GM12875 (cell line): Measurements from ENCODE around the gene IFT74.

ENCODE experiments used
- H3K4me3 ChIP-seq: one replicate; pipeline ENCODE4 v1.5.1; 2011; ENCODE audit warnings: low read depth, low read length, control low read depth
- TF ChIP-seq, protein P1 (sequence below): IDR thresholded peaks from 2 replicates; pipeline ENCODE4 v1.5.1; 2011; ENCODE audit warnings: low read depth, mild to moderate bottlenecking, control low read depth, inconsistent platforms, low read length, moderate library complexity, borderline replicate concordance; ENCODE audit not compliant: insufficient read depth

The IFT74 gene

GRCh38 chr9:27005491-27005890 is 49.3 kb downstream of the IFT74 start, which contains the start of gene LRRC19:
LRRC19 (minus strand) TSS chr9:27005672; CDS start chr9:26999694, 5,978 bp downstream.
- no peak within 1 kb of the TSS for H3K4me3 ChIP-seq
- TF ChIP-seq, protein P1, sequence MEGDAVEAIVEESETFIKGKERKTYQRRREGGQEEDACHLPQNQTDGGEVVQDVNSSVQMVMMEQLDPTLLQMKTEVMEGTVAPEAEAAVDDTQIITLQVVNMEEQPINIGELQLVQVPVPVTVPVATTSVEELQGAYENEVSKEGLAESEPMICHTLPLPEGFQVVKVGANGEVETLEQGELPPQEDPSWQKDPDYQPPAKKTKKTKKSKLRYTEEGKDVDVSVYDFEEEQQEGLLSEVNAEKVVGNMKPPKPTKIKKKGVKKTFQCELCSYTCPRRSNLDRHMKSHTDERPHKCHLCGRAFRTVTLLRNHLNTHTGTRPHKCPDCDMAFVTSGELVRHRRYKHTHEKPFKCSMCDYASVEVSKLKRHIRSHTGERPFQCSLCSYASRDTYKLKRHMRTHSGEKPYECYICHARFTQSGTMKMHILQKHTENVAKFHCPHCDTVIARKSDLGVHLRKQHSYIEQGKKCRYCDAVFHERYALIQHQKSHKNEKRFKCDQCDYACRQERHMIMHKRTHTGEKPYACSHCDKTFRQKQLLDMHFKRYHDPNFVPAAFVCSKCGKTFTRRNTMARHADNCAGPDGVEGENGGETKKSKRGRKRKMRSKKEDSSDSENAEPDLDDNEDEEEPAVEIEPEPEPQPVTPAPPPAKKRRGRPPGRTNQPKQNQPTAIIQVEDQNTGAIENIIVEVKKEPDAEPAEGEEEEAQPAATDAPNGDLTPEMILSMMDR = no peak

DNA sequence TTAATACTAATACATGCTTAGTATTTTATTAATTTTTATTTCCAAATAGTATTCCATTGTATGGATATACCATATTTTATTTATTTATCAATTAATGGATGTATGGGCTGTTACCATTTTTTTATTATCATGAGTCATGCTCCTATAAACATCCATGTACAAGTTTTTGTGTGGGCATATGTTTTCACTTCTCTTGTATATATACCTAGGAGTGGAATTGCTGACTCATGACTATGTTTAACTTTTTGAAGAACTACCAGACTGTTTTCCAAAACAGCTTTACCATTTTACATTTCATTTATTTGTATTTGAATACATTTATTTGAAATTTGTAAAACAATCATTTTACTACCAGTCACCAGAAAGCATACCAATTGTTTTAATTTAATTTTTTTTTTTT is 63.4 kb downstream of the IFT74 start:
- TF ChIP-seq, protein P1 = no peak
- H3K4me3 ChIP-seq = no peak overlapping the region

GRCh38 chr9:27022920-27023319 is 66.7 kb downstream of the IFT74 start:
- no peak overlapping the region for H3K4me3 ChIP-seq
- TF ChIP-seq, protein P1 = no peak

DNA sequence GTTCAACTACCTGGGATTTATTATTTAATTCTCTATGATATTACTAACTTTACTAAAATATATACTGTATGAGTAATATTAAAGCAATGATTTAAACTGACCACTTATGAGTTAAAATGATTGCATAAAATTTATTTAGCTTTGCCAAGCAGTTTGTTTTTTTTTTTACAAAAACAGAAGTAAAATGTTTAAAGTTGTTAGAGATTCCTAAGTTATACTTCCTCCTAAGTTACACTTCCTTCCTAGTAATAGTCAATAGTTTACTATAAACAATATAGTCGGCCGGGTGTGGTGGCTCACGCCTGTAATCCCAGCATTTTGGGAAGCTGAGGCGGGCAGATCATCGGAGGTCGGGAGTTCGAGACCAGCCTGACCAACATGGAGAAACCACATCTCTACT is 73.0 kb downstream of the IFT74 start:
- TF ChIP-seq, protein P1 = no peak
- no peak overlapping the region for H3K4me3 ChIP-seq

- TF ChIP-seq, protein P1 = peak; percentile 61
- no peak overlapping the region for H3K4me3 ChIP-seq
Observed at GRCh38 chr9:27033815-27034403, 77.7 kb downstream of the IFT74 start.

DNA sequence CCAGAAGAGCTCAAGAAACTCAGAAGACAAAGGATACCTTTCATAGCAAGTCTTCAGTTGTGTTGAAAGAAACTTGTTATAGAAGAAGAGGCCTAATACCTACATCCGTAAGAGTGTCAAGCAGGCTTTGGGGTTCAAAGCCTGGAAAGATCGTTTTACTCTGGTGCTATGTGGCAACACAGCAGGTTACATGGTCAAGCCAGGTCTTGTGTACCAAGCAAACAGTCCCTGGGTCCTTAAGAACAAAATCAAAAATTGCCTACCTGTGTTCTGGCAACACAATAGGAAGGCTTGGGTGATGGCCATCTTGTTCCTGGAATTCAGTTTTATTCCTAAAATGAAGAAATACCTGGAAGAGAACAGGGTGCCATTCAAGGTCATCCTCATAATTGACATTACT is 81.3 kb downstream of the IFT74 start:
- TF ChIP-seq, protein P1 = no peak
- no peak overlapping the region for H3K4me3 ChIP-seq

GRCh38 chr9:27041746-27042145 is 85.5 kb downstream of the IFT74 start:
- no peak overlapping the region for H3K4me3 ChIP-seq
- TF ChIP-seq, protein P1 = no peak
